HL-60 (cell line): ENCODE results near the gene PTPRN2.
"Not testable (repeated sequence)": the region's sequence is repeated elsewhere in the genome, so short reads cannot be mapped to it uniquely, and the experiment has no call there.

Experiments used
- CTCF ChIP-seq: IDR thresholded peaks from one replicate; pipeline ENCODE4 v1.5.1; 2011; ENCODE audit warnings: low read length, control low read depth, inconsistent platforms; ENCODE audit not compliant: insufficient read depth
- GABPA ChIP-seq: IDR thresholded peaks from 2 replicates; pipeline ENCODE4 v1.6.1; 2012; ENCODE audit warnings: low read depth
- POLR2AphosphoS5 ChIP-seq: IDR thresholded peaks from 2 replicates; pipeline ENCODE4 v1.6.1; 2012; ENCODE audit warnings: low read depth
- REST ChIP-seq: IDR thresholded peaks from 2 replicates; pipeline ENCODE4 v1.6.1; 2012; ENCODE audit warnings: low read depth; ENCODE audit not compliant: insufficient replicate concordance
- SPI1 ChIP-seq: IDR thresholded peaks from 2 replicates; pipeline ENCODE4 v1.6.1; 2012; ENCODE audit warnings: low read depth, mild to moderate bottlenecking, borderline replicate concordance

DNA sequence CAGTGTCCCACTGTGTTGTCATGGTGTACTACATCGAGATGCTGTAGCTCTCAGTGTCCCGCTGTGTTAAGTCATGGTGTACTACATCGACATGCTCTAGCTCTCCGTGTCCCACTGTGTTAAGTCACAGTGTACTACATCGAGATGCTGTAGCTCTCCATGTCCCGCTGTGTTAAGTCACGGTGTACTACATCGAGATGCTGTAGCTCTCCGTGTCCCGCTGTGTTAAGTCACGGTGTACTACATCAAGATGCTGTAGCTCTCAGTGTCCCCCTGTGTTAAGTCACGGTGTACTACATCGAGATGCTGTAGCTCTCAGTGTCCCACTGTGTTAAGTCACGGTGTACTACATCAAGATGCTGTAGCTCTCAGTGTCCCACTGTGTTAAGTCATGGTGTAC lies 169.2 kb downstream of the PTPRN2 start:
- TF ChIP-seq CTCF, POLR2AphosphoS5, REST, GABPA, SPI1: not testable (repeated sequence)
